Measurements from ENCODE around the gene CIT.

The CIT gene

DNA sequence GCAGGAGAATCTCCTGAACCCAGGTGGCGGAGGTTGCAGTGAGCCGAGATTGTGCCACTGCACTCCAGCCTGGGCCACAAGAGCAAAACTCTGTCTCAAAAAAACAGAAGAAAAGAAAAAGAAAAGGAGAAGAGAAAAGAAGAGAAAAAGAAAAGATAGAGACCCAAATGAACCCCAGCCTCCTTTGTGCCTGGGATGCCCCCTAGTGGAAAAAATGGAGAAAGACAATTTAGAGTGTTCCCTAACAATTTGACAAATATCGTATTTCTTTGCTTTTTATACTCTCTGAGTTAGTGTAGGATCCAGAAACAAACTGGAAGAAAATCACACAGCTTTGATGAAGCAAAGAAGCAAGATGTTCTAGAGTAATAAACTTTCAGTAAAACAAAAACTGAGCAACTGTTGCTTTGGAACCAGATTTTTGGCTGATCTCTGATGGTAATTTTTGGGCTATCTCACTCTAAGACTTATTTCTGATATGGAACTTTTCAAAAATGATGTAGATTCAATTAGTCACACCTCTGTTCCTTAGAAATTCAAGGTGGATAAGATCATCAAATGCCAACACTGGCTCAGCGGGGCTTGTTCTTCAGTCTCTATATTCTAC lies 227.8 kb downstream of the CIT start:
- Histone ChIP-seq H3K9ac (ENCODE audit: low read depth, low read length) (no peak overlapping the region), H3K27me3 (ENCODE audit: control insufficient read depth, insufficient read depth, low read length) (no peaks in the 10 kb centered on the region; the same call in 1 of the 2 replicates), H3K4me1 (ENCODE audit: control insufficient read depth, insufficient read depth, low read length) (no peaks in the 10 kb centered on the region), H3K9me3 (ENCODE audit: control insufficient read depth, insufficient read depth, low read length) (peaks cover 6% of the 10 kb centered on the region; the same call in 1 of the 2 replicates), H3K27ac (ENCODE audit: low read depth, low read length) (no peak overlapping the region), H3K36me3 (ENCODE audit: control insufficient read depth, insufficient read depth, low read length) (no peaks in the 10 kb centered on the region), H3K4me3 (ENCODE audit: low read depth, low read length) (no peak overlapping the region)

DNA sequence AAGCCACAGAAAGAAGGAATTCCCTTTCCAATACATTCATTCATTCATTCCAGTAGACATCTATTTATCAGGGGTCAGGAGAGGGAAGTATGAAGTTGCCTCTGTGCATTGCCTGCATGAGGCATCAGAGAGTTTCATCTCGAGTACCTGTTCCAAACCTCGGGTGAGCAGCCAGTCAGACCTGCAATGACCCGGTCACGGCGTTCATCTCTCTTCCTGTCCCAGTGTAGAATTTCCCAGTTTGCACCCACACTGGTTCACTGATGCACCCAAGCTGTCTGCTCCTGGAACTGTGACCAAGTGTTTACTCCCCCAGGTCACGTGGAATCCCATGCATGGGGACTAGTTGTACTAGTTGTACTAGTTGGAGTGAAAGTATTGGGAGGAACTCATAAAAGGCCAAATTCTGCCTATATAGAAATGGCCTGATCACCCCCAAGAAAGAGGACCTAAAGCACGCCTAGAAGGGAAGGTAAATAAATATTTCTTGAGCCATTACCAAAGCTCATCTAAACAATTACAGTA lies 231.5 kb downstream of the CIT start:
- no peaks in the 10 kb centered on the region for H3K4me1 ChIP-seq (ENCODE audit: control insufficient read depth, insufficient read depth, low read length)
- no peaks in the 10 kb centered on the region; the same call in 1 of the 2 replicates for H3K27me3 ChIP-seq (ENCODE audit: control insufficient read depth, insufficient read depth, low read length)
- H3K4me3 ChIP-seq (ENCODE audit: low read depth, low read length) = no peak overlapping the region
- no peak overlapping the region for H3K9ac ChIP-seq (ENCODE audit: low read depth, low read length)
- H3K9me3 ChIP-seq (ENCODE audit: control insufficient read depth, insufficient read depth, low read length) = no peaks in the 10 kb centered on the region
- H3K36me3 ChIP-seq (ENCODE audit: control insufficient read depth, insufficient read depth, low read length) = no peaks in the 10 kb centered on the region
- no peak overlapping the region for H3K27ac ChIP-seq (ENCODE audit: low read depth, low read length)

DNA sequence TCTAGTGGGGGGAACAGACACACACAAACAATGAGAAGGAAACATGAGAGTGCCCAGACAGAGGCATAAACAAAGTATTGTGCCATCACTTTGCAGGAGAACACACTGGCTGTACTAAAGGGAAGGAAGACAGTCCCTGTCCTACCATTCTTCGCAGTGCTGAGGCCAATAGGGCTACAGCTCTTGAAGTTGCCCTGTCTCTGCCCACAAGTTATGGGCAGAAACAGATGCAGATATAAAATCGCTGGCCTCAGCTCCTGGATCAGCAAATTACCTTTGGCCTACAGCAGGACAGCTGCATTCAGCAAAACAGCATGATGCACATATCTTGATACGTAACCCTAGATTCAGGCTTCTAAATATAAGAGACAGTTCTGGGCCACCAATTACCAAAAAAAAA lies 232.2 kb downstream of the CIT start:
- Histone ChIP-seq H3K27ac (ENCODE audit: low read depth, low read length) (no peak overlapping the region), H3K4me3 (ENCODE audit: low read depth, low read length) (no peak overlapping the region), H3K9ac (ENCODE audit: low read depth, low read length) (no peak overlapping the region), H3K4me1 (ENCODE audit: control insufficient read depth, insufficient read depth, low read length) (no peaks in the 10 kb centered on the region), H3K9me3 (ENCODE audit: control insufficient read depth, insufficient read depth, low read length) (no peaks in the 10 kb centered on the region), H3K27me3 (ENCODE audit: control insufficient read depth, insufficient read depth, low read length) (no peaks in the 10 kb centered on the region; the same call in 1 of the 2 replicates), H3K36me3 (ENCODE audit: control insufficient read depth, insufficient read depth, low read length) (no peaks in the 10 kb centered on the region)

DNA sequence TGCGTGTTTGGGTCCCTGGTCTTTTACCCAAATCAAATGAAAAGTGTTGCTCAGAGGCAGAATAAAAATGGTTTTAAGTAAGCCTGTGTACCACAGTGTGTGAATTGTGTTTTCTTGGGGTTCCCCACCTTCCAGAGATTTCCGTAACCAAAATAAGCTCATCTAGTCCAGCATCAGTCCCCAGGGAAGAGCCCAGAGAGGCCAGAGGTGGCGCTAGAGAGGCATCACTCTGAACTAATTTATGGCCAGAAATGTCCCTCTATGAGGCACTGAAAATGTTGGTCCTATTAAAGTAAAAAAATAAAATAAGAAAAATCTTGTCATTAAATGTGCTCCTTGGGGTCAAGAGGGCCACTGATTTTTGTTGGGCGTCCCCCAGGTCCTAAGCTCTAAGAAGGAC lies 234.1 kb downstream of the CIT start:
- H3K4me1 ChIP-seq (ENCODE audit: control insufficient read depth, insufficient read depth, low read length) = no peaks in the 10 kb centered on the region
- H3K27ac ChIP-seq (ENCODE audit: low read depth, low read length) = no peak overlapping the region
- H3K36me3 ChIP-seq (ENCODE audit: control insufficient read depth, insufficient read depth, low read length) = no peaks in the 10 kb centered on the region
- H3K27me3 ChIP-seq (ENCODE audit: control insufficient read depth, insufficient read depth, low read length) = no peaks in the 10 kb centered on the region
- no peak overlapping the region for H3K9ac ChIP-seq (ENCODE audit: low read depth, low read length)
- H3K4me3 ChIP-seq (ENCODE audit: low read depth, low read length) = no peak overlapping the region
- no peaks in the 10 kb centered on the region for H3K9me3 ChIP-seq (ENCODE audit: control insufficient read depth, insufficient read depth, low read length)

Measured in HUES48 (cell line).